GM18511 (cell line): ENCODE results near the gene KRT86.
"Not testable (repeated sequence)": the region's sequence is repeated elsewhere in the genome, so short reads cannot be mapped to it uniquely, and the experiment has no call there.

Source experiments
- ATAC-seq: cut with Tn5 transposase; IDR thresholded peaks from one replicate; pipeline ENCODE4 v1.9.1; 2021; ENCODE audit warnings: mild to moderate bottlenecking, moderate library complexity; ENCODE audit not compliant: unreplicated experiment

KRT86 gene

GRCh38 chr12:52250048-52250990 lies 24.1 kb upstream of the KRT86 start:
- ATAC-seq, result no peak

GRCh38 chr12:52251367-52252051 lies 22.9 kb upstream of the KRT86 start:
- no peak for ATAC-seq

GRCh38 chr12:52252175-52252615 lies 22.2 kb upstream of the KRT86 start:
- ATAC-seq, result not testable (repeated sequence)

- no peak for ATAC-seq
These were observed 21.6 kb upstream of the KRT86 start for GRCh38 chr12:52252728-52253343.

GRCh38 chr12:52253391-52254179 lies 20.9 kb upstream of the KRT86 start:
- ATAC-seq, result no peak

- ATAC-seq, result no peak
These were observed 20.1 kb upstream of the KRT86 start for GRCh38 chr12:52254180-52254964.

- ATAC-seq, result no peak
These were observed 19.3 kb upstream of the KRT86 start for GRCh38 chr12:52254965-52255751.

GRCh38 chr12:52255926-52256583 lies 18.4 kb upstream of the KRT86 start:
- ATAC-seq, result no peak

- no peak for ATAC-seq
These were observed 17.9 kb upstream of the KRT86 start for GRCh38 chr12:52256584-52256935.

- no peak for ATAC-seq
These were observed 17.3 kb upstream of the KRT86 start for GRCh38 chr12:52257074-52257551.

- not testable (repeated sequence) for ATAC-seq
These were observed 16.5 kb upstream of the KRT86 start for GRCh38 chr12:52257922-52258321.

GRCh38 chr12:52258335-52258901 lies 16.0 kb upstream of the KRT86 start:
- ATAC-seq, result no peak

GRCh38 chr12:52259657-52260243 lies 14.7 kb upstream of the KRT86 start:
- no peak for ATAC-seq

GRCh38 chr12:52260361-52261207 lies 13.9 kb upstream of the KRT86 start:
- ATAC-seq, result no peak

- no peak for ATAC-seq
These were observed 13.3 kb upstream of the KRT86 start for GRCh38 chr12:52261208-52261484.

GRCh38 chr12:52262286-52262685 lies 12.2 kb upstream of the KRT86 start:
- ATAC-seq, result no peak

GRCh38 chr12:52263761-52264434 lies 10.5 kb upstream of the KRT86 start:
- no peak for ATAC-seq
